Colonic mucosa (tissue), 4 donors: Measurements from ENCODE around the gene EXOC4. TPM values are rescaled to one million over a fixed set of nuclear protein-coding genes. Genes with fewer than 3 reads are reported as not detected.

Experiments used
- DNase-seq: peaks from one replicate; pipeline ENCODE4 v3.0.0-alpha.2; 2020
- H3K27ac ChIP-seq: fragments of 200-600 bp; one replicate; pipeline ENCODE4 v1.8.0; 2021
- H3K27me3 ChIP-seq: fragments of 200-600 bp; one replicate; pipeline ENCODE4 v1.8.0; 2021
- H3K36me3 ChIP-seq: fragments of 200-600 bp; one replicate; pipeline ENCODE4 v1.8.0; 2021
- H3K4me1 ChIP-seq: fragments of 200-600 bp; one replicate; pipeline ENCODE4 v1.8.0; 2021; ENCODE audit warnings: mild to moderate bottlenecking
- H3K4me3 ChIP-seq: fragments of 200-600 bp; one replicate; pipeline ENCODE4 v1.8.0; 2021
- H3K9ac ChIP-seq, 2 donors: one replicate each; pipeline ENCODE4 v1.7.0; 2013; ENCODE audit warnings: control low read depth in 2 of 2, low read depth in 2 of 2, low read length in 2 of 2
- H3K9me3 ChIP-seq: fragments of 200-600 bp; one replicate; pipeline ENCODE4 v1.8.0; 2021
- CTCF ChIP-seq: fragments of 200-600 bp; IDR thresholded peaks from one replicate; pipeline ENCODE4 v1.8.0; 2022; ENCODE audit warnings: antibody characterized with exemption, mild to moderate bottlenecking
- intact Hi-C: fragments of 100-400 bp; cut with DNase I; formaldehyde crosslinking; loops from one replicate; pipeline ENCODE4 v1.14.1; 2022
- total RNA-seq, 2 donors: library from RNA; stranded (reverse); fragmentation: NEBNext Ultra II Directional in 1 of 2; extraction: Animal tissue kit (Norgen Biotek cat#: 25700) in 1 of 2; gene quantifications; one replicate each; pipeline ENCODE4 v1.2.1, GENCODE V29; 2021
- donor health status: healthy.
- donor health status: DM: no; HTN: no; CAD: no.
- donor health status: DM: no; HTN: no; CAD: no.

Gene EXOC4
- total RNA-seq, 2 donors from 2014 or later, result 61.1 to 73.3 TPM

GRCh38 chr7:133961724-133962123 is 708.8 kb downstream of the EXOC4 start:
- Histone ChIP-seq H3K27me3 (no peaks in the 10 kb centered on the region), H3K27ac (no peak overlapping the region), H3K9ac (no peak overlapping the region), H3K36me3 (no peaks in the 10 kb centered on the region), H3K4me3 (no peak overlapping the region), H3K4me1 (no peaks in the 10 kb centered on the region), H3K9me3 (no peaks in the 10 kb centered on the region)
- intact Hi-C loops, result no loop called here
- DNase-seq, result no peak
- no peak for TF ChIP-seq CTCF

GRCh38 chr7:133962646-133963045 is 709.8 kb downstream of the EXOC4 start:
- no peak for DNase-seq
- H3K27me3 ChIP-seq, result no peaks in the 10 kb centered on the region
- no peaks in the 10 kb centered on the region for H3K36me3 ChIP-seq
- intact Hi-C loops, result no loop called here
- no peak for TF ChIP-seq CTCF
- no peak overlapping the region for H3K9ac ChIP-seq
- no peaks in the 10 kb centered on the region for H3K9me3 ChIP-seq
- no peak overlapping the region for H3K4me3 ChIP-seq
- H3K27ac ChIP-seq, result no peak overlapping the region
- H3K4me1 ChIP-seq, result no peaks in the 10 kb centered on the region

GRCh38 chr7:133963629-133964028 is 710.8 kb downstream of the EXOC4 start:
- no peak for DNase-seq
- Histone ChIP-seq H3K27me3 (no peaks in the 10 kb centered on the region), H3K9ac (no peak overlapping the region), H3K4me1 (no peaks in the 10 kb centered on the region), H3K36me3 (no peaks in the 10 kb centered on the region), H3K27ac (no peak overlapping the region), H3K9me3 (no peaks in the 10 kb centered on the region), H3K4me3 (no peak overlapping the region)
- no peak for TF ChIP-seq CTCF
- intact Hi-C loops, result no loop called here

GRCh38 chr7:133971625-133972024 is 718.7 kb downstream of the EXOC4 start:
- no peak for TF ChIP-seq CTCF
- Histone ChIP-seq H3K36me3 (no peaks in the 10 kb centered on the region), H3K4me3 (no peak overlapping the region), H3K4me1 (no peaks in the 10 kb centered on the region), H3K9me3 (no peaks in the 10 kb centered on the region), H3K27ac (no peak overlapping the region), H3K27me3 (no peaks in the 10 kb centered on the region), H3K9ac (no peak overlapping the region)
- intact Hi-C loops, result no loop called here
- DNase-seq, result no peak

GRCh38 chr7:133973710-133974109 is 720.8 kb downstream of the EXOC4 start:
- Histone ChIP-seq H3K4me3 (no peak overlapping the region), H3K36me3 (no peaks in the 10 kb centered on the region), H3K9ac (no peak overlapping the region), H3K9me3 (no peaks in the 10 kb centered on the region), H3K27me3 (no peaks in the 10 kb centered on the region), H3K4me1 (no peaks in the 10 kb centered on the region), H3K27ac (no peak overlapping the region)
- TF ChIP-seq CTCF, result no peak
- intact Hi-C loops, result no loop called here
- DNase-seq, result no peak

- no peaks in the 10 kb centered on the region for H3K27me3 ChIP-seq
- no peak for TF ChIP-seq CTCF
- H3K36me3 ChIP-seq, result no peaks in the 10 kb centered on the region
- no peak overlapping the region for H3K4me3 ChIP-seq
- H3K4me1 ChIP-seq, result no peaks in the 10 kb centered on the region
- no peak overlapping the region for H3K9ac ChIP-seq
- no peaks in the 10 kb centered on the region for H3K9me3 ChIP-seq
- H3K27ac ChIP-seq, result no peak overlapping the region
- intact Hi-C loops, result no loop called here
- no peak for DNase-seq
Observed at GRCh38 chr7:133975130-133975529, 722.3 kb downstream of the EXOC4 start.
